Ishikawa (cell line): ENCODE data around the gene ZNF782.

Experiments used
- CEBPB ChIP-seq: IDR thresholded peaks from 2 replicates; pipeline ENCODE4 v1.6.1; 2012
- CREB1 ChIP-seq: IDR thresholded peaks from 2 replicates; pipeline ENCODE4 v1.6.1; 2012; ENCODE audit warnings: low read depth
- EGR1 ChIP-seq: IDR thresholded peaks from 2 replicates; pipeline ENCODE4 v1.6.1; 2012
- EP300 ChIP-seq: IDR thresholded peaks from 2 replicates; pipeline ENCODE4 v1.6.1; 2012; ENCODE audit warnings: borderline replicate concordance
- FOXM1 ChIP-seq: IDR thresholded peaks from 2 replicates; pipeline ENCODE4 v1.6.1; 2012; ENCODE audit warnings: low read depth, borderline replicate concordance
- MAX ChIP-seq: IDR thresholded peaks from 2 replicates; pipeline ENCODE4 v1.6.1; 2012
- RAD21 ChIP-seq: IDR thresholded peaks from 2 replicates; pipeline ENCODE4 v1.6.1; 2012; ENCODE audit warnings: low read depth
- REST ChIP-seq: IDR thresholded peaks from 2 replicates; pipeline ENCODE4 v1.6.1; 2012; ENCODE audit warnings: low read depth, mild to moderate bottlenecking
- TAF1 ChIP-seq: IDR thresholded peaks from 2 replicates; pipeline ENCODE4 v1.6.1; 2012; ENCODE audit warnings: low read depth, mild to moderate bottlenecking
- USF1 ChIP-seq: IDR thresholded peaks from 2 replicates; pipeline ENCODE4 v1.6.1; 2012
- ZBTB7A ChIP-seq: IDR thresholded peaks from 2 replicates; pipeline ENCODE4 v1.6.1; 2012; ENCODE audit warnings: low read depth

- TF ChIP-seq FOXM1 (no peak), CEBPB (no peak), MAX (no peak), CREB1 (no peak), EP300 (no peak), TAF1 (no peak), USF1 (no peak), RAD21 (no peak), ZBTB7A (no peak), REST (no peak), EGR1 (no peak)
These were observed 34.3 kb upstream of the ZNF782 start for GRCh38 chr9:96888591-96888990.
